Measurements from ENCODE around the gene NAT14. TPM values are rescaled to one million over a fixed set of nuclear protein-coding genes. Genes with fewer than 3 reads are reported as not detected.

The NAT14 gene
- total RNA-seq, 1 experiment from 2014 or later: 55.3 TPM

DNA sequence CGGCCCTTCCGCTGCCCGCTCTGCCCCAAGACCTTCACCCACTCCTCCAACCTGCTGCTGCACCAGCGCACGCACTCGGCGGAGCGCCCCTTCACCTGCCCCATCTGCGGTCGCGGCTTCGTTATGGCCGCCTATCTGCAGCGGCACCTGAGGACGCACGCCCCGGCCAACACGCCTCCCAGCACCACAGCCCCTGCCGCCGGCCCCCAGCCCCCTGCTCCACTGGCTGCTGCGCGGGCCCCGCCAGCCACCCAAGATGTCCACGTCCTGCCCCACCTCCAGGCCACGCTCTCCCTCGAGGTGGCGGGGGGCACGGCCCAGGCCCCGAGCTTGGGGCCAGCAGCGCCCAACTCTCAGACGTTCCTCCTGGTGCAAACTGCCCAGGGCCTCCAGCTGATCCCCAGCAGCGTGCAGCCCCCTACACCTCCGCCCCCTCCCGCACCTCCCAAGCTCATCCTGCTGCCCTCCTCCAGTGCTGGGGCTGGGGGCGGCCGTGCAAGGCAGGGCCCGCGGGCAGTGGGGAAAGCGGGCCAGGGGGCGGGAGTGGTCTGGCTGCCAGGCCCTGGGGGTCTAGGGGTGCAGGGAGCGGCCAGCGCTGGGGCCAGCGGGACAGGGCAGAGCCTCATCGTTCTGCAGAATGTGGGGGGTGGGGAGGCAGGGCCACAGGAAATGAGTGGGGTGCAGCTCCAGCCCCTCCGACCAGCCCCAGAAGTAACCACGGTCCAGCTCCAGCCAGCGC lies 1.9 kb upstream of the NAT14 start:
- Histone ChIP-seq H3K4me2 (ENCODE audit: low read length) (no peak overlapping the region), H3K4me3 (replicated peaks in 1 of 2; ENCODE audit: low read depth in 1 of 2, low read length in 2 of 2) (no peak overlapping the region), H3K9me3 (ENCODE audit: control insufficient read depth in 1 of 2, insufficient read depth in 1 of 2, low read depth in 1 of 2, low read length in 2 of 2) (no peaks in the 10 kb centered on the region), H3K79me2 (ENCODE audit: insufficient read depth, low read length) (peaks cover 19% of the 10 kb centered on the region), H3K36me3 (ENCODE audit: control insufficient read depth in 1 of 2, insufficient read depth in 2 of 2, low read length in 2 of 2) (no peaks in the 10 kb centered on the region), H3K4me1 (ENCODE audit: control insufficient read depth in 1 of 2, insufficient read depth in 2 of 2, low read length in 2 of 2) (peaks cover 13 to 37% of the 10 kb centered on the region in 2 experiments), H3K9ac (ENCODE audit: low read length) (no peak overlapping the region), H2AFZ (ENCODE audit: low read depth, low read length, poor library complexity, severe bottlenecking) (no peak overlapping the region), H3K27ac (ENCODE audit: low read depth, low read length) (no peak overlapping the region), H3K27me3 (ENCODE audit: insufficient read depth, low read length) (no peaks in the 10 kb centered on the region), H4K20me1 (ENCODE audit: insufficient read depth) (no peaks in the 10 kb centered on the region), H3K9me2 (ENCODE audit: insufficient read depth) (no peaks in the 10 kb centered on the region)
- BruUV-seq (replicated peaks): no TSS peak
- ChIA-PET CTCF (no interaction called here), RAD21 (ENCODE audit: low non-redundant PET in 1 of 2, low total read pairs in 2 of 2, uncharacterized antibody in 2 of 2, unreplicated experiment in 2 of 2) (no interaction called here), POLR2A (no interaction called here)
- DNase-seq (ENCODE audit: low read depth, low spot score) (no peak), ATAC-seq (no peak)
- TF ChIP-seq ZNF274 (IDR thresholded peaks at IDR 0.05; ENCODE audit: low read depth, low read length) (no peak), EGR1 (IDR thresholded peaks at IDR 0.05; ENCODE audit: low read depth) (no peak), EZH2phosphoT487 (IDR thresholded peaks at IDR 0.05; ENCODE audit: borderline replicate concordance) (no peak), TCF7L2 (IDR thresholded peaks at IDR 0.05; ENCODE audit: borderline replicate concordance, extremely low read depth, insufficient read depth, insufficient read length) (no peak), CBX3 (IDR thresholded peaks at IDR 0.05; ENCODE audit: low read depth) (no peak)
- TF ChIP-seq, protein P1, sequence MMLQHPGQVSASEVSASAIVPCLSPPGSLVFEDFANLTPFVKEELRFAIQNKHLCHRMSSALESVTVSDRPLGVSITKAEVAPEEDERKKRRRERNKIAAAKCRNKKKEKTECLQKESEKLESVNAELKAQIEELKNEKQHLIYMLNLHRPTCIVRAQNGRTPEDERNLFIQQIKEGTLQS (IDR thresholded peaks at IDR 0.05): no peak
- intact Hi-C loops (cut with micrococcal nuclease): no loop called here

DNA sequence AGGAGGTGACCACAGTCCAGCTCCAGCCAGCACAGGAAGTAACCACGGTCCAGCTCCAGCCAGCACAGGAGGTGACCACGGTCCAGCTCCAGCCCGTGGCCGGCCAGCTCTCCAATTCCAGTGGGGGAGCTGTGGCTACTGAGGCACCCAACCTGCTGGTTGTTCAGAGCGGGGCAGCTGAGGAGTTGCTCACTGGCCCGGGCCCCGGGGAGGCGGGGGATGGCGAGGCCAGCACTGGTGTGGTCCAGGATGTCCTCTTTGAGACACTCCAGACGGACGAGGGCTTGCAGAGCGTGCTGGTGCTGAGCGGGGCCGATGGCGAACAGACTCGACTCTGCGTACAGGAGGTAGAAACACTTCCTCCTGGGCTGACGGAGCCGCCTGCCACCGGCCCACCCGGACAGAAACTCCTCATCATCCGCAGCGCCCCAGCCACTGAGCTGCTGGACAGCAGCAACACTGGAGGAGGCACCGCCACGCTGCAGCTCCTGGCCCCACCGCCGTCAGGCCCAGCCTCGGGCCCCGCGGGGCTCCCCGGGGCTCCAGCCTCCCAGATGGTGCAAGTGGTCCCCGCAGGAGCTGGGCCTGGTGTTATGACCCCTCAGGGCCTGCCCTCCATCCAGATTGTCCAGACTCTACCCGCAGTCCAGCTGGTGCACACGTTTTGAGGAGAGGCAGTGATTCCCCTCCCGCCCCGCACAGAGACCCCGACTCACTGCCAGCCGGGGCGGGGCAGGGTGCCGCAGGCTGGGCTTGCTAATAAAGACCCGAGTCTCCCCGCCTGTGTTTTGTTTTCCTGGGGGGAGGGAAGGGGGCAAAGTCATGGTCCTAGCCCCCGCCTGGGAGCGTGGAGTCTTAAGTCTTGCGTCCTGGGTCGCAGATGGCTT lies 1.0 kb upstream of the NAT14 start:
- H3K79me2 ChIP-seq (ENCODE audit: insufficient read depth, low read length): peaks cover 13% of the 10 kb centered on the region
- BruUV-seq (replicated peaks): no TSS peak
- TF ChIP-seq SRF (IDR thresholded peaks at IDR 0.05; ENCODE audit: low read depth): no peak
- TF ChIP-seq, protein P2, sequence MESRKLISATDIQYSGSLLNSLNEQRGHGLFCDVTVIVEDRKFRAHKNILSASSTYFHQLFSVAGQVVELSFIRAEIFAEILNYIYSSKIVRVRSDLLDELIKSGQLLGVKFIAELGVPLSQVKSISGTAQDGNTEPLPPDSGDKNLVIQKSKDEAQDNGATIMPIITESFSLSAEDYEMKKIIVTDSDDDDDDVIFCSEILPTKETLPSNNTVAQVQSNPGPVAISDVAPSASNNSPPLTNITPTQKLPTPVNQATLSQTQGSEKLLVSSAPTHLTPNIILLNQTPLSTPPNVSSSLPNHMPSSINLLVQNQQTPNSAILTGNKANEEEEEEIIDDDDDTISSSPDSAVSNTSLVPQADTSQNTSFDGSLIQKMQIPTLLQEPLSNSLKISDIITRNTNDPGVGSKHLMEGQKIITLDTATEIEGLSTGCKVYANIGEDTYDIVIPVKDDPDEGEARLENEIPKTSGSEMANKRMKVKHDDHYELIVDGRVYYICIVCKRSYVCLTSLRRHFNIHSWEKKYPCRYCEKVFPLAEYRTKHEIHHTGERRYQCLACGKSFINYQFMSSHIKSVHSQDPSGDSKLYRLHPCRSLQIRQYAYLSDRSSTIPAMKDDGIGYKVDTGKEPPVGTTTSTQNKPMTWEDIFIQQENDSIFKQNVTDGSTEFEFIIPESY (IDR thresholded peaks at IDR 0.05; ENCODE audit: extremely low read depth, insufficient replicate concordance, low read length): no peak
- TF ChIP-seq, protein P3, sequence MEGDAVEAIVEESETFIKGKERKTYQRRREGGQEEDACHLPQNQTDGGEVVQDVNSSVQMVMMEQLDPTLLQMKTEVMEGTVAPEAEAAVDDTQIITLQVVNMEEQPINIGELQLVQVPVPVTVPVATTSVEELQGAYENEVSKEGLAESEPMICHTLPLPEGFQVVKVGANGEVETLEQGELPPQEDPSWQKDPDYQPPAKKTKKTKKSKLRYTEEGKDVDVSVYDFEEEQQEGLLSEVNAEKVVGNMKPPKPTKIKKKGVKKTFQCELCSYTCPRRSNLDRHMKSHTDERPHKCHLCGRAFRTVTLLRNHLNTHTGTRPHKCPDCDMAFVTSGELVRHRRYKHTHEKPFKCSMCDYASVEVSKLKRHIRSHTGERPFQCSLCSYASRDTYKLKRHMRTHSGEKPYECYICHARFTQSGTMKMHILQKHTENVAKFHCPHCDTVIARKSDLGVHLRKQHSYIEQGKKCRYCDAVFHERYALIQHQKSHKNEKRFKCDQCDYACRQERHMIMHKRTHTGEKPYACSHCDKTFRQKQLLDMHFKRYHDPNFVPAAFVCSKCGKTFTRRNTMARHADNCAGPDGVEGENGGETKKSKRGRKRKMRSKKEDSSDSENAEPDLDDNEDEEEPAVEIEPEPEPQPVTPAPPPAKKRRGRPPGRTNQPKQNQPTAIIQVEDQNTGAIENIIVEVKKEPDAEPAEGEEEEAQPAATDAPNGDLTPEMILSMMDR (IDR thresholded peaks at IDR 0.05 in 2 of 3, conservative IDR thresholded peaks at IDR 0.05 in 1 of 3; ENCODE audit: borderline replicate concordance in 1 of 3, insufficient read depth in 1 of 3, low read depth in 2 of 3, low read length in 2 of 3): no peak
- TF ChIP-seq SIN3A (IDR thresholded peaks at IDR 0.05; ENCODE audit: low read depth): no peak
- TF ChIP-seq ZNF274 (IDR thresholded peaks at IDR 0.05; ENCODE audit: low read depth, low read length): no peak
- no peak for TF ChIP-seq ZFX (IDR thresholded peaks at IDR 0.05)
- TF ChIP-seq EGR1 (IDR thresholded peaks at IDR 0.05; ENCODE audit: low read depth): no peak
- TF ChIP-seq, protein P4, sequence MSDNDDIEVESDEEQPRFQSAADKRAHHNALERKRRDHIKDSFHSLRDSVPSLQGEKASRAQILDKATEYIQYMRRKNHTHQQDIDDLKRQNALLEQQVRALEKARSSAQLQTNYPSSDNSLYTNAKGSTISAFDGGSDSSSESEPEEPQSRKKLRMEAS (IDR thresholded peaks at IDR 0.05): no peak
- TF ChIP-seq EZH2phosphoT487 (IDR thresholded peaks at IDR 0.05; ENCODE audit: borderline replicate concordance): no peak

More for the DNA sequence above, 1.0 kb upstream of the NAT14 start:
- Histone ChIP-seq H4K20me1 (ENCODE audit: insufficient read depth) (no peaks in the 10 kb centered on the region), H3K9me2 (ENCODE audit: insufficient read depth) (no peaks in the 10 kb centered on the region), H3K27ac (ENCODE audit: low read depth, low read length) (peak overlapping the region; percentile 85), H2AFZ (ENCODE audit: low read depth, low read length, poor library complexity, severe bottlenecking) (no peak overlapping the region), H3K27me3 (ENCODE audit: insufficient read depth, low read length) (no peaks in the 10 kb centered on the region), H3K36me3 (ENCODE audit: control insufficient read depth in 1 of 2, insufficient read depth in 2 of 2, low read length in 2 of 2) (no peaks in the 10 kb centered on the region), H3K4me1 (ENCODE audit: control insufficient read depth in 1 of 2, insufficient read depth in 2 of 2, low read length in 2 of 2) (peaks cover 10 to 34% of the 10 kb centered on the region in 2 experiments; a peak in 3 of 4 replicates), H3K9me3 (ENCODE audit: control insufficient read depth in 1 of 2, insufficient read depth in 1 of 2, low read depth in 1 of 2, low read length in 2 of 2) (no peaks in the 10 kb centered on the region), H3K4me2 (ENCODE audit: low read length) (peak overlapping the region; percentile 97), H3K9ac (ENCODE audit: low read length) (peak overlapping the region; percentile 97), H3K4me3 (replicated peaks in 1 of 2; ENCODE audit: low read depth in 1 of 2, low read length in 2 of 2) (peak overlapping the region; percentile 79 to 80)
- DNase-seq (ENCODE audit: low read depth, low spot score) (no peak), ATAC-seq (no peak; the same call in 1 of the 2 replicates)
- ChIA-PET CTCF (interaction anchor here (0.9 kb wide), 1 partner anchor 20 kb away, joined by 4 read pairs; no protein-coding TSS in a partner anchor), RAD21 (ENCODE audit: low non-redundant PET in 1 of 2, low total read pairs in 2 of 2, uncharacterized antibody in 2 of 2, unreplicated experiment in 2 of 2) (no interaction called here), POLR2A (interaction anchor here (1.2 to 1.3 kb wide), 2 partner anchors 7 to 10 kb away, joined by 6 to 8 read pairs; partner anchors contain the start of gene ZNF628)
- intact Hi-C loops (cut with micrococcal nuclease): no loop called here
